SKM-1 treated with dmso at 0.1 percent for 144 hours (cell line): Measurements from ENCODE around the gene SH3RF3.

Experiments used
- DNase-seq: peaks from one replicate; lab custom pipeline; 2025; ENCODE audit not compliant: unreplicated experiment; lab: John Stamatoyannopoulos, UW

SH3RF3 gene

GRCh38 chr2:109256111-109256510, 127.1 kb downstream of the SH3RF3 start:
- no peak for DNase-seq

GRCh38 chr2:109256921-109257320, 127.9 kb downstream of the SH3RF3 start:
- no peak for DNase-seq

- DNase-seq = no peak
These were observed 128.6 kb downstream of the SH3RF3 start for GRCh38 chr2:109257653-109258052.

- DNase-seq = no peak
These were observed 129.4 kb downstream of the SH3RF3 start for GRCh38 chr2:109258376-109258775.

DNA sequence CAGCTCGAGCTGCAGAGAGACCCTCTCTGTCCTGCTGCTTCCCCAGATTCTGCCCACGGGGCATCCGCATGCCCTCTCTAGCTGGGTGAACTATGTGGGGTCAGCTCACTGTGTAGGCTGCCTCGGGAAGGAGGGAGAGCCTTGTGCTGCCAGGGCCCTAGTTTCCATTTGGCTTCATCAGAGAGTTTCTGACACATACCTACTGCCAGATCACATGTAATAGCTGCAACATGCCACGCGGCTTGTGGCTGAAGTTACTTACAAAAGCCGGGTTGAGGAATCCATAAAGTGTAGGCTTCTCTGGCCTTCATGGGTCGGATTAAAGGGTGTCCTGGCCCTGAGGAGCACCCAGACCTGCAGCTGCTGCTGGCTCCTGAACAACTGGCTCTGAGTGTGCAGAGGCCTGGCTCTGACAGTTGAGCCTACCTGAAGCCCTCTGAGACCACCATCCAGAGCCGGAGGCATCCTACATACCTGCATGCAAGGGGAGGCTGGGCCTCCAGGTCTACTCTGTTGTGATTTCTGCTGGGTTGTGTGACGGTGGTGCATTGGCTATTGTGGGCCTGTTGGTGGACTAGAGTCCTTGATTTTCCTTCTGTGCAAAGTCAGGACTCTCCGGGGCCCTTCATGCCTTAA, 130.0 kb downstream of the SH3RF3 start:
- DNase-seq = no peak

GRCh38 chr2:109259671-109260070, 130.7 kb downstream of the SH3RF3 start:
- no peak for DNase-seq

GRCh38 chr2:109260116-109260855, 131.3 kb downstream of the SH3RF3 start:
- DNase-seq = no peak

DNA sequence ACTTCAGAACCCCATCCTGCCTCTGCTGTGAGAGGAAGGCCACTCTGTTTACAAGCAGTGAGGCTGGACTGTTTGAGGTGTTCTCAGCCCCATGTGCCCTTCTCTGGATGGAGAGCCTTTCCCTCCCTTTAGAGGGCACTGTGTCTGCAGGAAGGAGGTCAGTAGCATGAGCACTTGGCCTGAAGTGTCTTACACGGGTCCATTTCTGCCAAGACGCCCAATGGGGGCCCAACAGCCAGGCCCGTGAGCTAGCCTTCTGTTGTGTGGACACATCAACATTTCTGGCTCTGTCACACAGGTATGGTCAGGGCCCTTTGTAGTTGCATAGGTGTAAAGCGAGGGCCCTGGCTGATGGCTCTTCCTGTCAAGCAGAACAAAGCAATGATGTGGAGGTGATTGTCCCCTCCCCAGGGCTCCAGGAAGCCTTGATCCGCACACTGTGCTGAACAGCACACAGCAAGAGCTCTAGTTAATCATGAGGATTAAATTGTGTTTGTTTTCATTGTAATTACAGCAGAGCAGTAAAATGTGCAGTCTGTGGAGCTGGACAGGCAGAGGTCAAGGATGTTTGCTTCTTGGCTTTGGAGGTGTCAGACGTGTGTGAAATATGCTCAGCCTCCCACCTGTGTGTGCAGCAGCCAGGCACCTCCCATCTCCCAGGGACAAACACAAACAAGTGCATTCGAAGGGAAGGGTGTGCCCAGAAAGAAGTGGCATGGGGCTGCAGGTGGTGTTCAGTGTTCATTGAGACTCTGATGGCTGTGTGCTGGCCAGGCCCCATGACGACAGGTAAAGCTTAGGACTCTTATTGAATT, 132.1 kb downstream of the SH3RF3 start:
- peak; percentile 32 for DNase-seq

- no peak for DNase-seq
These were observed 133.1 kb downstream of the SH3RF3 start for GRCh38 chr2:109261906-109262631.

DNA sequence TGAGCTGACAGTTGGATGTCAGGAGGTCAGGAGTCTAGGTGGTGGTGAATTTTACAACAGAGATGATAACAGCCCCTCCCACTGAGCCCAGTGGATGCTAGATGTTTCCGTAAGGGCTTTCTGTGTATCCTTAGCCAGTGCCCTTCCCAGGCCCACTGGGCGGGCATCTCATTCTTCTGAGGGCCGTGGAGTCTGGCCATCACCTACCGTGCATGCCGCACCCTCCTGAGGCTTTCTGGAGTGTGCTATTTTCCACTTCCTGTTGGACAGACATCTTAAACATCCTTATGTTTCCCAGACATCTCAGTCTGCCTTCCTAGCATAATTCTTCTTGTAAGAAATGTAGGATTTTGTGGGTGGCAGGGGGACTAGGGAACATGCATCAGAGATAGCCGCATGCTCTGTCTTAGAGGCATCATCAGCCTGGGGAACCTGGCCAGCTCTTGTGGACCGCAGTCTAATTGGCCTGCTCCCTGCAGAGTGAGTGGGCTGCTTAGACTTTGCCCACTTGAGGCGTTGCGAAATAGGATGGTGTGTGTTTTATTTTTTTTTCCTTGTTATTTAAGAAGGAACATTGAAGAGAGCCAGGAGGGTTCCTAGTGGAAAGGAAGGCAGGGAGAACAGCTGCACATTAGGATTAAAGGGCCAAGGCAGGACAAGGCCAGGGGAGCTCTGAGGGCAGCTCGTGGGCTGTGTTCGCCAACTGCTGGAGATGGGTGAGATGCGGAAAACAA, 135.8 kb downstream of the SH3RF3 start:
- DNase-seq = no peak

DNA sequence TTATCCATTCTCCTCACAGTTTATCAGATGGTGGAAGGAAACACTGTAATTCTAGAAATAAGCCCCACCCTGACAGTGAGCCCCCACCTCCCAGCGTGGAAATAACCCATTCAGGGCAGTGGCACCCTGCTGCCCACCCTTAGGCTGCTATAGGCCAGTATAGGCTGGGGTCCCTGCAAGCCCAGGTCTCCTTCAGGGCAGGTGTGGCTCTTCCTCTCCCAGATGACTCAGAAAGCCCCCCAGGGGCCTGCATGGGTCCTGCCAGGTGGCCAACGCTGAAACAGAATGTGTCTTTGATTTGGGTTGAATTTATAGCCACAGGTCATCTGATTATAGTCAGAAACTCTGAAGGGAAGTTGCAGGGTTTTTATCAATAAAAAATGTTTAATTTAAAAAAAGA, 136.4 kb downstream of the SH3RF3 start:
- DNase-seq = no peak

- DNase-seq = no peak
These were observed 136.9 kb downstream of the SH3RF3 start for GRCh38 chr2:109265953-109266352.

GRCh38 chr2:109266496-109266895, 137.5 kb downstream of the SH3RF3 start:
- DNase-seq = no peak

DNA sequence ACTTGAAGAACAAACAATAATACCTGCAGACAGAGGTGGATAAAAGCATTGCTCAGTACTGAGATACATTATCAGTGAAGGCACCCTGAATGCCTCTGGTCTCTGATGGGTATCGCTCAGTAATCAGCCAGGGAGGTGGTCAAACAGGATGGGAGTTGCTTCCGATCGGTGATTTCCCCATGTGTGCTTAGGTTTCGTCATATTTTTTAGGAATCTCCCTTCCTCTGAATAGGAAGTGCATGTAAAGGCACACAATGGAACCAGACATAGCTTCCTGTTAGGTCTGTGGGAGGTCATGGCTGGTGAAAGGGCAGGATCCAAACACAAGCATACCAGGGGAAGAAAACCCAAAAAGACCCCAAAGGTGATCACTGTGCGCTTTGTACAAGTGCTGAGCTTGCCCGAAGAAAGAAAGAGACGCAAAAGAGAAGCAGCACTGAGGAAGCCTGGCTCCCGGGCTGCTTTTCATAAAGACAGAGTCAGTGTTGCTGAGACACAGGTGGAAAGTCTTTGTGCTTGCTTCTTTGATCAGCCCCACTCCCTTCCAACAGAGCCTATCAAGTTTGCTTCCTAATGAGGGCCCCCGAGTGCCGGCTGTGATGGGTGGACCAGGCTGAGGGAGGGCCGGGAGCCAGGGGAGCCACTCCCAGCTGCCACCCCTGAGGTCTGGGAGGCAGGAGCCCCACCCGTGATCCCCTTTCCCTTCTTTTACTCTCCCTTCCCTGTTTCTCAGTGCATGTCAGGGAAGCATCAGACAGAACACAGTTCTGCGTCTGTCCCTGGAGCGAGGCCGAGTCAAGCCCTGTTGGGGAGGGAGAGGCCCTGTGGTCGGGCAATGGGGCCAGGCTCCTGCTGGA, 138.2 kb downstream of the SH3RF3 start:
- peak; percentile 55 for DNase-seq

- DNase-seq = no peak
These were observed 139.9 kb downstream of the SH3RF3 start for GRCh38 chr2:109268916-109269315.

DNA sequence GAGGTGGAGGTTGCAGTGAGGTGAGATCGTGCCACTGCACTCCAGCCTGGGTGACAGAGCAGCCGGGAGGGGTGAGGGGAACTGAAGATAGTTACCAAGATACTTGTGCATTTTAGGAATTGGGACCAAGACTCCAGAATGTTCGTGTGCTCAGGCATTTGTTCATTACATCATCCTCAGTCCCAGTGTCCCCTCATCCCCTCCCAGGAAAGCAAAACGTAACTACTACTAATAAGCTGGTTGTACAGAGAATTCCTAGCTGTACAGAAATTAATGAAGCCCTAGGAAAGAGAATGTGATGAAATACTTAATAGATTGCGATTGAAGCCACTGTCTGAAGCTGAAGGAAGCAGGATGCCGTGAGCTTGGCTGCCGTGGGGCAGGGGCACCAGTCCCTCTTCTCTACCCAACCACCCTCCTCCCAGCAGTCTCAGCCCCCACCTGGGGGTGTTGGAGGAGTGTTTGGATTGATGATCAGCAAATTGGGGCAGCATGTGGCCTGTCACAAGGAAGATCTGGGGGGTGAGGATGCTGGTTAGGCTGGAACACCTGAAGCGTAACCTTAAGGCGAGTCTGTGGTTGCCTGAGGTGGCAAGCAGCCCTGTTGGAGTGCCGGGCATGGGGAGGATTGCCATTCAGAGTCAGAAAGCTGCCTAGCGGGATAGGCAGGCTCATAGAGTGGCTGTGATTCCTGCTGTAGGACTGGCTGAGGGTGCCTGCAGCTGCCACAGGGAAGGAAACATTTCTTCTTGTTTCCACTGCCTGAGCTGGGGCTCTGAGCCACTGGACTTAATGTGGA, 140.9 kb downstream of the SH3RF3 start:
- DNase-seq = no peak

DNA sequence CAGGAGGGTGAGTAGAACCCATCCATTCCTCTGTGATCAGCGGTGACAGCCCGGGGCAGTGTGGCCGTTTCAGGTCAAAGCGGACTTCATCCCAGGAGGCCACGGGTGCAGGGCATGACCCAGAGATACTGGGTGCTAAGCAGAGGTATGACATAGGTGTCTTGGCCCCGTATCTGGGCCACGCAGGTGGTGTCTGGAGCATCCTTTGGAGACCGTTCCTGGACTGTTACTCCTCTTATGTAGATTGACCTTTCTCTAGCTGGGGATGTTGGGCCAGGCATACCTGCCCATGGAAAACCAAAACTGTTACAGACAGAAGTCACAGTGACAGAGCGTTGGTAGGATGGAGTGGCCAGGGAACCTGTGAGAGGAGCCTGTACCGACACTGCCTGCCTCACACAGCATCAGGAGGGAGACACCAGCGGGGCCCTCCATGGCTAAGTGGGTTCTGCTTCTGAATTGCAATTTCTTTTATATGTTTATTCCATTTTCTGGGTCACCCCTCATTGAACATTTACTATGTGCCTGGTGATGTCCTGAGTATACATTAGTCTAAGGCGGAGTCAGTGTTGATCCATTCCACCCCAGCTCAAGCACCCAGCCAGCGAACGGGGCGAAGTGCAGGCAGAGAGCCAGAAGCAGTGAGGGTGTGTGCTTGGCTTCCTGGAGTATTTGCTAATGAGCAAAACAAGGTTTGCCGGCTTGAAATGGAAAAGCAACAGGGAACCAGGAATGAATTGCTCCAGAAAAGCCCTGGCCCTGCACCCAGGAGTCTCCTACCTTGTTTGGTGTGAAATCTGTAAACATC, 141.7 kb downstream of the SH3RF3 start:
- no peak for DNase-seq

GRCh38 chr2:109271920-109272319, 142.9 kb downstream of the SH3RF3 start:
- no peak for DNase-seq
